H9 (cell line): Measurements from ENCODE around the gene HPRT1. TPM values are rescaled to one million over a fixed set of nuclear protein-coding genes. Genes with fewer than 3 reads are reported as not detected.

ENCODE experiments used
- DNase-seq: peaks from one replicate; pipeline ENCODE4 v3.0.0-alpha.2; 2017
- H2AFZ ChIP-seq: one replicate; pipeline ENCODE4 v1.6.1; 2013; ENCODE audit warnings: mild to moderate bottlenecking, low read length, control low read depth, moderate library complexity
- H2AK5ac ChIP-seq: 2 replicates; pipeline ENCODE4 v1.6.1; 2013; ENCODE audit warnings: low read length, control low read depth, mixed read lengths; ENCODE audit not compliant: insufficient read length
- H2BK120ac ChIP-seq: one replicate; pipeline ENCODE4 v1.6.1; 2013; ENCODE audit warnings: low read depth, mild to moderate bottlenecking, low read length, control low read depth, inconsistent platforms; ENCODE audit not compliant: poor library complexity, severe bottlenecking
- H2BK12ac ChIP-seq: 2 replicates; pipeline ENCODE4 v1.6.1; 2013; ENCODE audit warnings: low read length, control low read depth, mixed read lengths, low read depth; ENCODE audit not compliant: insufficient read length
- H2BK15ac ChIP-seq: 2 replicates; pipeline ENCODE4 v1.6.1; 2013; ENCODE audit warnings: low read depth, low read length, control low read depth
- H2BK20ac ChIP-seq: one replicate; pipeline ENCODE4 v1.6.1; 2013; ENCODE audit warnings: low read depth, mild to moderate bottlenecking, low read length, control low read depth, inconsistent platforms; ENCODE audit not compliant: poor library complexity, severe bottlenecking
- H2BK5ac ChIP-seq: 2 replicates; pipeline ENCODE4 v1.6.1; 2013; ENCODE audit warnings: low read length, control low read depth, mixed read lengths; ENCODE audit not compliant: insufficient read length
- H3K14ac ChIP-seq: 2 replicates; pipeline ENCODE4 v1.6.1; 2013; ENCODE audit warnings: low read length, control low read depth; ENCODE audit not compliant: insufficient read depth
- H3K18ac ChIP-seq: 2 replicates; pipeline ENCODE4 v1.6.1; 2013; ENCODE audit warnings: low read depth, mild to moderate bottlenecking, mixed read lengths, low read length, control low read depth; ENCODE audit not compliant: insufficient read length
- H3K23ac ChIP-seq: 2 replicates; pipeline ENCODE4 v1.6.1; 2013; ENCODE audit warnings: low read length, control low read depth, mixed read lengths, low read depth; ENCODE audit not compliant: insufficient read length
- H3K23me2 ChIP-seq: 2 replicates; pipeline ENCODE4 v1.6.1; 2013; ENCODE audit warnings: low read depth, mild to moderate bottlenecking, mixed read lengths, low read length, control low read depth; ENCODE audit not compliant: insufficient read length, poor library complexity, severe bottlenecking
- H3K27ac ChIP-seq: 2 replicates; pipeline ENCODE4 v1.5.1; 2013; ENCODE audit warnings: low read length, control low read depth, mixed read lengths, low read depth; ENCODE audit not compliant: insufficient read length
- H3K27me3 ChIP-seq: 2 replicates; pipeline ENCODE4 v1.6.1; 2013; ENCODE audit warnings: low read length, control low read depth, inconsistent platforms; ENCODE audit not compliant: insufficient read depth
- H3K4ac ChIP-seq: 2 replicates; pipeline ENCODE4 v1.6.1; 2013; ENCODE audit warnings: low read depth, mild to moderate bottlenecking, control low read depth, inconsistent platforms, low read length, moderate library complexity
- H3K4me1 ChIP-seq: 2 replicates; pipeline ENCODE4 v1.6.1; 2013; ENCODE audit warnings: low read length, control low read depth, inconsistent platforms; ENCODE audit not compliant: insufficient read depth
- H3K4me2 ChIP-seq: 2 replicates; pipeline ENCODE4 v1.6.1; 2013; ENCODE audit warnings: low read length, control low read depth, mixed read lengths; ENCODE audit not compliant: insufficient read length, insufficient read depth
- H3K56ac ChIP-seq: 2 replicates; pipeline ENCODE4 v1.6.1; 2013; ENCODE audit warnings: low read depth, mild to moderate bottlenecking, mixed read lengths, low read length, control low read depth; ENCODE audit not compliant: insufficient read length
- H3K79me1 ChIP-seq: 2 replicates; pipeline ENCODE4 v1.6.1; 2013; ENCODE audit warnings: low read depth, mild to moderate bottlenecking, moderate library complexity, low read length, control low read depth, inconsistent platforms; ENCODE audit not compliant: insufficient read depth, poor library complexity, severe bottlenecking
- H3K79me2 ChIP-seq: 2 replicates; pipeline ENCODE4 v1.6.1; 2013; ENCODE audit warnings: low read length, control low read depth, inconsistent platforms; ENCODE audit not compliant: insufficient read depth
- H3K9ac ChIP-seq: 2 replicates; pipeline ENCODE4 v1.6.1; 2013; ENCODE audit warnings: low read length, control low read depth, mixed read lengths; ENCODE audit not compliant: insufficient read length; ENCODE audit errors: extremely low read depth
- H3K9me3 ChIP-seq: one replicate; pipeline ENCODE4 v1.6.1; 2013; ENCODE audit warnings: low read depth, low read length, inconsistent platforms; ENCODE audit not compliant: control insufficient read depth
- H3T11ph ChIP-seq: one replicate; pipeline ENCODE4 v1.6.1; 2013; ENCODE audit warnings: mild to moderate bottlenecking, low read length, control low read depth, inconsistent platforms
- H4K20me1 ChIP-seq: one replicate; pipeline ENCODE4 v1.6.1; 2013; ENCODE audit not compliant: control insufficient read depth, insufficient read length, insufficient read depth
- H4K5ac ChIP-seq: 2 replicates; pipeline ENCODE4 v1.6.1; 2013; ENCODE audit warnings: low read depth, mild to moderate bottlenecking, mixed read lengths, low read length, control low read depth; ENCODE audit not compliant: insufficient read length
- H4K8ac ChIP-seq: replicated peaks from 2 replicates; pipeline ENCODE4 v1.6.1; 2013; ENCODE audit warnings: low read length, control low read depth, mixed read lengths, low read depth; ENCODE audit not compliant: insufficient read length
- H4K91ac ChIP-seq: 2 replicates; pipeline ENCODE4 v1.6.1; 2013; ENCODE audit warnings: low read depth, mild to moderate bottlenecking, moderate library complexity, mixed read lengths, low read length, control low read depth; ENCODE audit not compliant: insufficient read length
- H3K27ac Mint-ChIP-seq, 3 experiments: 2 replicates in 2 of 3; 3 replicates in 1 of 3; pipeline ENCODE4 v1.8.0; 2020 to 2021; ENCODE audit warnings: mixed read lengths in 3 of 3, mild to moderate bottlenecking in 1 of 3, moderate library complexity in 1 of 3
- H3K27me3 Mint-ChIP-seq: 2 replicates; pipeline ENCODE4 v1.8.0; 2021; ENCODE audit warnings: low read depth, mild to moderate bottlenecking, moderate library complexity, mixed read lengths
- H3K36me3 Mint-ChIP-seq, 3 experiments: 2 replicates in 2 of 3; 3 replicates in 1 of 3; pipeline ENCODE4 v1.8.0; 2020 to 2021; ENCODE audit warnings: low read depth in 3 of 3, mixed read lengths in 3 of 3; ENCODE audit not compliant: insufficient read depth in 1 of 3
- H3K4me1 Mint-ChIP-seq, 2 experiments: 2 replicates each; pipeline ENCODE4 v1.8.0; 2020; ENCODE audit warnings: mixed read lengths in 2 of 2
- H3K4me3 Mint-ChIP-seq, 2 experiments: 2 replicates in 1 of 2; 3 replicates in 1 of 2; pipeline ENCODE4 v1.8.0; 2020 to 2021; ENCODE audit warnings: mild to moderate bottlenecking in 2 of 2, mixed read lengths in 2 of 2, moderate library complexity in 1 of 2
- H3K9me3 Mint-ChIP-seq, 2 experiments: 2 replicates in 1 of 2; 3 replicates in 1 of 2; pipeline ENCODE4 v1.8.0; 2020; ENCODE audit warnings: mild to moderate bottlenecking in 2 of 2, mixed read lengths in 2 of 2, moderate library complexity in 1 of 2
- CTCF ChIP-seq: fragments of 200-600 bp; sonication (generic); conservative IDR thresholded peaks from 3 replicates; pipeline ENCODE4 v1.8.0; 2021; ENCODE audit warnings: antibody characterized with exemption, mild to moderate bottlenecking
- WGBS: extraction: QIAGEN DNeasy Blood & Tissue Kit; methylation state at CpG from one replicate; pipeline ENCODE4 v1.1.7; 2013; ENCODE audit warnings: missing lambda C conversion rate, low lambda C conversion rate, mixed read lengths; ENCODE audit not compliant: insufficient read length; ENCODE audit errors: extremely low coverage; 5-methylcytosine and 5-hydroxymethylcytosine counted together
- total RNA-seq: library from RNA; stranded (reverse); gene quantifications from 2 replicates; pipeline ENCODE4 v1.2.1, GENCODE V29; 2021

HPRT1 gene
- total RNA-seq, 1 experiment from 2014 or later = 39.2 TPM

- H3K23me2 ChIP-seq = no peaks in the 10 kb centered on the region
- peaks cover 3 to 47% of the 10 kb centered on the region in 2 experiments for H3K9me3 Mint-ChIP-seq
- H2BK15ac ChIP-seq = no peak overlapping the region
- H3K4me2 ChIP-seq = no peak overlapping the region
- no peak overlapping the region for H3K18ac ChIP-seq
- H3K4me1 ChIP-seq = no peaks in the 10 kb centered on the region
- no peak overlapping the region for H2AFZ ChIP-seq
- H3K79me2 ChIP-seq = no peaks in the 10 kb centered on the region
- WGBS = no CpG with 5 or more reads among the region's 2 CpGs
- H3K27me3 Mint-ChIP-seq = no peaks in the 10 kb centered on the region
- H3K9me3 ChIP-seq = no peaks in the 10 kb centered on the region
- H3K4ac ChIP-seq = no peak overlapping the region
- no peak overlapping the region for H4K5ac ChIP-seq
- H4K8ac ChIP-seq = no peak overlapping the region
- H3K14ac ChIP-seq = no peak overlapping the region
- H3K27ac Mint-ChIP-seq = no peak overlapping the region
- no peak overlapping the region for H4K91ac ChIP-seq
- H4K20me1 ChIP-seq = no peaks in the 10 kb centered on the region
- no peaks in the 10 kb centered on the region for H3K27me3 ChIP-seq
- H2BK120ac ChIP-seq = no peak overlapping the region
- no peak overlapping the region for H3T11ph ChIP-seq
- no peak overlapping the region for H3K27ac ChIP-seq
- H2BK5ac ChIP-seq = no peak overlapping the region
- peaks cover 0 to 9% (median 7%) of the 10 kb centered on the region in 3 experiments; a peak in 4 of 7 replicates for H3K36me3 Mint-ChIP-seq
- H3K79me1 ChIP-seq = no peaks in the 10 kb centered on the region
- H2AK5ac ChIP-seq = no peak overlapping the region
- H3K23ac ChIP-seq = no peak overlapping the region
- no peak overlapping the region for H3K9ac ChIP-seq
- H2BK20ac ChIP-seq = no peak overlapping the region
- TF ChIP-seq CTCF = no peak
- H2BK12ac ChIP-seq = no peak overlapping the region
- no peaks in the 10 kb centered on the region for H3K4me1 Mint-ChIP-seq
- no peak overlapping the region for H3K4me3 Mint-ChIP-seq
- no peak overlapping the region for H3K56ac ChIP-seq
- no peak for DNase-seq
Observed at GRCh38 chrX:134443461-134443860, 16.5 kb upstream of the HPRT1 start.
